NCI-H1048 (cell line): ENCODE measurements around the gene LMAN1L.

ENCODE experiments used
- DNase-seq: peaks from one replicate; lab custom pipeline; 2025; lab: John Stamatoyannopoulos, UW

Gene LMAN1L

GRCh38 chr15:74794248-74794969, 18.2 kb upstream of the LMAN1L start:
- DNase-seq: no peak

DNA sequence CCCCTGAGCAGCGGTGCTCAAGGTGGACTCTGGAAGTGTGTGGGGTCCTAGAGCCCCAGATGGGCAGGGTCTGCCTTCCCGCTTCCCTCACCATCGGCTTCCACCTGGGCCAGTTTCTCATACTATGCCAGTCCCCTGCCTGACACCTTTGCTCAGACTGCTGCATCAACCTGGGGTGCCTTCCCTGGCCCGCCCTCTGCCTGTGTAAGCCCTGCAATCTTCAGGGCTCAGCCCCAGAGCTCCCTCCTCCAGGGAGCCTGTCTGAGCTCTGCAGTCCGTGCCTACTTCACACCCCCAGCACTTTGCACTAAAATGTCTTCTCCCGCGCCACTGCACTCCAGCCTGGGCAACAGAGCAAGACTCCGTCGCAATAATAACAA, 17.7 kb upstream of the LMAN1L start:
- DNase-seq: no peak

DNA sequence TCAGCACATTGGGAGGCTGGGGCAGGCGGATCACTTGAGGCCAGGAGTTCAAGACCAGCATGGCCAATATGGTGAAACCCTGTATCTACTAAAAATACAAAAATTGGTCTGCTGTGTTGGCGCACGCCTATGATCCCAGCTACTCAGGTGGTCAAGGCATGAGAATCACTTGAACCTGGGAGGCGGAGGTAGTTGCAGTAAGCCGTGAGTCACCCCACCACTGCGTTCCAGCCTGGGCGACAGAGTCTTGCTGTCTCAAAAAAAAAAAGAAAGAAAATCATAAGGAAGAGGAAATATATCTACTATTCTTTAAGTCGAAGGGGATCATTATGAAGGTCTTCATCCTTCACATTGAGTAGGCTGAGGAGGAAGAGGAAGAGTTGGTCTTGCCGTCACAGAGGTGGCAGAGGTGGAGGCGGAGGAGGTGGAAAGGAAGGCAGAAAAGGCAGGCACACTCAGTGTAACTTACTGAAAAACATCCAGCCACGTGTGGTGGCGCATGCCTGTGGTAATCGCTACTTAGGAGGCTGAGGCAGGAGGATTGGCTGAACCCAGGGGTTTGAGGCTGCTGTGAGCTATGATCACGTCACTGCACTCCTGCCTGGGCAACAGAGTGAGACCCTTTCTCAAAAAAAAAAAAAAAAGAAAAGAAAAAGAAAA, 16.5 kb upstream of the LMAN1L start:
- DNase-seq: no peak

- DNase-seq: no peak
Measured at GRCh38 chr15:74798388-74799254, 14.0 kb upstream of the LMAN1L start.

DNA sequence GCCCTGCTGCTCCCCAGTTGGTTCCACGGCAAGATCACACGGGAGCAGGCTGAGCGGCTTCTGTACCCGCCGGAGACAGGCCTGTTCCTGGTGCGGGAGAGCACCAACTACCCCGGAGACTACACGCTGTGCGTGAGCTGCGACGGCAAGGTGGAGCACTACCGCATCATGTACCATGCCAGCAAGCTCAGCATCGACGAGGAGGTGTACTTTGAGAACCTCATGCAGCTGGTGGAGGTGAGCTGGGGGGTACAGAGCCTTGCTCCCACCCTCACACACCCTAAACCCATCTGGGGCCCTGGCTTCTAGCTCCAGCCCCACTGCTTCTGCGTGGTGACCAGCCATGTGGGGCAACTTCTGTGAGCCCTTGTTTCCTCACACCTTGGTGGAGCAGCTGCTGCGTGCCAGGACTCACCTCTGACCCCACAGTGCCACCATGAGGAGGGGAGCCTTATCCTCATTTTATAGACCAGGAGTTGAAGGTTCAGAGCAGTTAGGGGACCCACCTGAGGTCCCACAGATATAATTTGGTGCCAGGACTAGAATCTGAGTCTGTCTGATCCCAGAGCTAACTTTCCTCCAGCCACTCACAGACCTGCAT, 13.3 kb upstream of the LMAN1L start:
- DNase-seq: no peak

DNA sequence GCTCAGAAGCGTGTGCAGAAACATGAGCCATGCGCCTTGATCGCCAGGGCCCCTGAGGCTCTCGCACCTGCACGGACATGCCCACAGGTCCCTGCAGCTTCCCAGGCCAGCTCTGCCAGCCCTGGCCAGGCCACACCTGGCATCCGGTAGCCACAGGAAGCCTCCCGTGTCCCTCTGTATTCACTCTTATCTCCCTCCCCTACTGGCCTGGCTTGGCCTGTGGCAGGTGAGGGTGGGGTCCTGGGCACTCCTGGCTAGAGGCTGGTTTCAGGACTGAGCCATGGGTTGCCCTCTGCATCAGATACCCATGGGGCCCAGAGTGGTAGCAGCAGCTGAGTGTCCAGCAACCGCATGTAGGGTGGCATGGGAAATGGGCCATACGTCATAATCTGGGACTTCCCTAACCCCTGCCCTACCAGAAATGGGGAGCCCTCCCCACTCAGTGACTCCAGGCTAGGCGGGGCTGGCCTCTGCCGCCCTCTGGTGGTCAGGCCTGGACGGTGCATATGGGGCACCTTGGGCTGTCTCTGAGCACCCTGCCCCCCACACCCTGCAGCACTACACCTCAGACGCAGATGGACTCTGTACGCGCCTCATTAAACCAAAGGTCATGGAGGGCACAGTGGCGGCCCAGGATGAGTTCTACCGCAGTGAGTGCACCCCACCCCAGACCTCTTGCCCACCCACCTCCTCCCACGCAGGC, 12.6 kb upstream of the LMAN1L start:
- peak; percentile 16 for DNase-seq

DNA sequence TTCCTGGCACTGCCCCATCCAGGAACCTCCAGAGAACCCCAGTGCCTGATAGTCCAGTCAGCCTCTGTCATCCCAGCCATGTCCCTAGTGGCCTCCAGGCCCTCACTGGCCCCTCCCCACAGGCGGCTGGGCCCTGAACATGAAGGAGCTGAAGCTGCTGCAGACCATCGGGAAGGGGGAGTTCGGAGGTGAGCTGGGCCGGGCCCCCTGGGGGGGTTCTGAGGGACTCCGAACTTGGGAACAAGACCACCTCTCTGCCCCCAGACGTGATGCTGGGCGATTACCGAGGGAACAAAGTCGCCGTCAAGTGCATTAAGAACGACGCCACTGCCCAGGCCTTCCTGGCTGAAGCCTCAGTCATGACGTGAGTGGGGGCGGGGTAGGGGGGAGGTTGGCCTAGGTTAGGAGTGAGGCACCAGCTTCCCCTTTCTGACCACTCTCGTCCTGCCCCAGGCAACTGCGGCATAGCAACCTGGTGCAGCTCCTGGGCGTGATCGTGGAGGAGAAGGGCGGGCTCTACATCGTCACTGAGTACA, 12.0 kb upstream of the LMAN1L start:
- DNase-seq: no peak

DNA sequence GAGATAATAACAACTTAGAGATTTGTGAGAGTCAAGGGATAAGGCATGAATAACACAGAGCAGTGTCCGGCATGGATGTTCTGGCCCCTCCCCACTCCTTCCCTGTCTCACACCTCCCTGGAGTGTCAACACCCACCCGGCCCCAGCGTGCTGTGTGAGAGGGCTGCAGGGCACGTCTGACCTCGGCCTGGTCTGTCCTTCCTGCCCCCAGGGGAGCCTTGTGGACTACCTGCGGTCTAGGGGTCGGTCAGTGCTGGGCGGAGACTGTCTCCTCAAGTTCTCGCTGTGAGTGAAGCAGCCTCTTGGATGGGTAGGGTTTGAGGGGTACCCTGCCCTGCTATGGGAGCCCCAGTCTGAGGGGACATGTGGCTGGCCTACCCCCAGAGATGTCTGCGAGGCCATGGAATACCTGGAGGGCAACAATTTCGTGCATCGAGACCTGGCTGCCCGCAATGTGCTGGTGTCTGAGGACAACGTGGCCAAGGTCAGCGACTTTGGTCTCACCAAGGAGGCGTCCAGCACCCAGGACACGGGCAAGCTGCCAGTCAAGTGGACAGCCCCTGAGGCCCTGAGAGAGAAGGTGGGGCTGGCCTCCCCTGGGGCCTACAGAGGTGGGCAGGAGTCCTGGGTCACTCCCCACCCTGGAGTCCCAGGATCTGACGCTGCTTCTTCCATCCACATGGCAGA, 11.2 kb upstream of the LMAN1L start:
- no peak for DNase-seq

GRCh38 chr15:74802290-74802689, 10.3 kb upstream of the LMAN1L start:
- DNase-seq: no peak

DNA sequence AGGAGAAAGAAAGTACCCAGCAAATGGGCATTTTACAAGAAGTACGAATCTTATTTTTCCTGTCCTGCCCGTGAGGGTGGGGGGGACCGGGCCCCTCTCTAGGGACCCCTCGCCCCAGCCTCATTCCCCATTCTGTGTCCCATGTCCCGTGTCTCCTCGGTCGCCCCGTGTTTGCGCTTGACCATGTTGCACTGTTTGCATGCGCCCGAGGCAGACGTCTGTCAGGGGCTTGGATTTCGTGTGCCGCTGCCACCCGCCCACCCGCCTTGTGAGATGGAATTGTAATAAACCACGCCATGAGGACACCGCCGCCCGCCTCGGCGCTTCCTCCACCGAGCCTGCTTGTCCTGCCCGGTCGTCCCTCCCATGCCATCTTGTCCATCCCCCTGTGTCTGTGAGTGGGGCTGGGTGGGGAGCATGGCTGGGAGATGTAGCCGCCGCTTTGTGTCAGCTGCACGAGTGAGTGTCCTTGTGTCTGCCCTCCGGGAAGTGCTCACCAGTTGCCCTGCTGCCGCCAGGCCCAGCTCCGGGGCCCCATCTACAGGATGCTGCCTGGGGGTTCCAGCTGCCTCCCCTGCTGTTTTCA, 9.7 kb upstream of the LMAN1L start:
- DNase-seq: no peak

GRCh38 chr15:74804935-74805334, 7.7 kb upstream of the LMAN1L start:
- DNase-seq: no peak

DNA sequence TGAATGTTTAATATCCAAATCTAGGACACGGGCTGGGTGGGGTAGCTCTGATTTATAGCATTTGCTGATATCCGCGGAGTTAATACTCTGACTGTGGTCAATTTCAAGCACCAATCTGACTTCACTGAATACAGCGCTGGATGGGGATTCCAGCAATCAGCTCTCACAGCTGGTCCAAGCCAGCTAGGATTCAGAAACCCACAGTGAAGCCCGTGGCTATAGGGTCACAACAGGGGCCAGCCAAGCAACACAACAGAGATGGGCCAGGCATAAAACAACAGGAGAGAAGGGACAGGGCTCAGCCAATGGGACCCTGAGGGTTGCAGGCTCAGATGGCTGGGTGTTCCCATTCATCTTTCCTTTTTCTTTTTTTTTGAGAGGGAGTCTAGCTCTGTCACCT, 5.4 kb upstream of the LMAN1L start:
- no peak for DNase-seq

GRCh38 chr15:74808078-74808839, 4.4 kb upstream of the LMAN1L start:
- no peak for DNase-seq

DNA sequence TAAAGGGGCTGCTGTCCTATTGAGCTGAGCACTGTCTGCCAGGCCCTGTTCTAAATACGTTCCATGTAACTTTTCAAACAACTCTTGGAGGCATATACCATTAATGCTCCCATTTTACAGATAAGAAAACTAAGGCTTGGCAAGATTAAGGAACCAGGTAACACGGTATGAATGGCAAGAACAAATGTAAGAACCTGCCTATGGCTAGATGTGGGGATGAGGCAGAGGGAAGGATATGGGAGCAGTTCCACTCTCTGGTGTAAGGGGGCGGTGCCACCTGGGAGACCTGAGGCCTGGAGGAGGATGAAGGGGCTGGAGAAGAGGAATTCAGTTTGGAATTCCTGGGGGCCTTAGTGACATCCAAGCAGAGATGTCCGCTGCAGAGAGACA, 3.8 kb upstream of the LMAN1L start:
- DNase-seq: no peak

- DNase-seq: no peak
Measured at GRCh38 chr15:74809242-74809641, 3.4 kb upstream of the LMAN1L start.

DNA sequence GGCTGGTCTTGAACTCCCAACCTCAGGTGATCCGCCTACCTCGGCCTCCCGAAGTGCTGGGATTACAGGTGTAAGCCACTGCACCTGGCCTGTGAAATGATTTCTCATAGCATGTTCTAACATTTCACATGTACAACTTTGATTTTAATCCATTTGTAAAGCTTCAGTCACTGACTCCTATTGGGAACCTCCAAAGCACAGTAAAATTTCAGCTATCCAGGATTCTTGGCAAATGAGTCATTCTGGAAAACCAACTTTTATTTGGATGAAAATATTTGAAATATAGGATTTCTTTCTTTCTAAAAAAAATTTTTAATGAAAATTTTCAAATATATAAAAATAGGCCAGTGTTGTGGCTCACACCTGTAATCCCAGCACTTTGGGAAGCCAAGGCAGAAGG, 2.7 kb upstream of the LMAN1L start:
- DNase-seq: no peak

DNA sequence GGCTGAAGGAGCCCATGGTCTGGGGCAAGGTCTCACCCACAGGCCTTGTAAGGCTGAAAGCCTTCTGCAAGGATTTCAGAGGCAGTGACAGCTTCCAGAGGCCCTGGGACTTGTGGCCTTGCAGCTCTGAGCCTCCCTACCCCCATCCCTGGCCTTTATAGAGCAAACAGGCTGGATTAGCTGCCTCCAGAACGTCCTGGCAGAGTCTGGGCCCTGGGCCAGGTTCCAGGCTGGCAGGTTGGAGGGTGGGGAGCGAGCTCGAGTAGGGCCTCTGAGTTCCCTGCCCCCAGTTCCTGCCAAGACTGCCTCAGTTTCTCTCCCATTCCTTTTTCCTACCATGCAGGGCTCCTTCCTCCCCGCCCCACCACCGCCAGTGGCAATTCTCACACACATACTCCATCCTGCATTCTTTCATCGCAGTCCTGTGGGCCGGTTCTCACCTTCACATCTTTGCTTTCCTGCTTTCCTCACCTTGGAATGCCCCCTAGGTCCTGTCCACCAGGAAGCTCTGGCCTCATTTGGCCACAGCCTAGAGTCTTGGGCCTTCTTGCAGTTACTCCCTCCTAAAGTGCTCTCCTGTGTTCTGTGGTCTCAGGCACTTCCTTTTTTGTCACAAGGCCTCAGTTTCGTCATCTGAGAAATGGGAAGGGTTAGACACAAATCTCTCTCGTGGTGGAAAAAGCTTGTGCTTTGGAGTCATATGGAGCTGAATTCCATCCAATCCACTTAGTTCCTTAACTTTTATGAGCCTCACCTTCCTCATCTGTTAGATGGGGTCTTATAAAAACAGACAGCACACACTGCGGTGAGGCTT, 2.7 kb downstream of the LMAN1L start:
- no peak for DNase-seq

GRCh38 chr15:74815961-74816360, 3.3 kb downstream of the LMAN1L start:
- no peak for DNase-seq
